Loucy (cell line): ENCODE measurements around the gene AJAP1.

Experiments
- H2AFZ ChIP-seq: fragments of 200-600 bp; sonication (generic); 2 replicates; pipeline ENCODE4 v1.6.0; 2016; ENCODE audit warnings: antibody characterized with exemption, mild to moderate bottlenecking, low read length, moderate library complexity
- H3F3A ChIP-seq: fragments of 200-600 bp; 2 replicates; pipeline ENCODE4 v1.6.0; 2016; ENCODE audit warnings: antibody characterized with exemption, low read depth, mild to moderate bottlenecking
- H3K27me3 ChIP-seq: fragments of 200-600 bp; sonication (generic); 2 replicates; pipeline ENCODE4 v1.6.1; 2014; ENCODE audit warnings: low read length, mild to moderate bottlenecking; ENCODE audit not compliant: insufficient read depth, poor library complexity, severe bottlenecking
- H3K36me3 ChIP-seq: fragments of 200-600 bp; sonication (generic); 2 replicates; pipeline ENCODE4 v1.6.1; 2016; ENCODE audit warnings: low read length; ENCODE audit not compliant: insufficient read depth
- H3K4me1 ChIP-seq: fragments of 200-600 bp; sonication (generic); 2 replicates; pipeline ENCODE4 v1.5.1; 2014; ENCODE audit warnings: low read length, mild to moderate bottlenecking; ENCODE audit not compliant: insufficient read depth, poor library complexity, severe bottlenecking
- H3K4me2 ChIP-seq: fragments of 200-600 bp; sonication (generic); 2 replicates; pipeline ENCODE4 v1.6.0; 2014; ENCODE audit warnings: antibody characterized with exemption, low read length, low read depth, mild to moderate bottlenecking; ENCODE audit not compliant: poor library complexity, severe bottlenecking
- H3K4me3 ChIP-seq: fragments of 200-600 bp; sonication (generic); 2 replicates; pipeline ENCODE4 v1.5.1; 2014; ENCODE audit warnings: low read length, mild to moderate bottlenecking, mixed read lengths; ENCODE audit not compliant: poor library complexity, severe bottlenecking
- H3K79me2 ChIP-seq: fragments of 200-600 bp; sonication (generic); 2 replicates; pipeline ENCODE4 v1.6.1; 2014; ENCODE audit warnings: low read length; ENCODE audit not compliant: insufficient read depth
- H3K9ac ChIP-seq: fragments of 200-600 bp; sonication (generic); 2 replicates; pipeline ENCODE4 v1.6.0; 2014; ENCODE audit warnings: mild to moderate bottlenecking, low read depth, low read length, moderate library complexity; ENCODE audit not compliant: poor library complexity, severe bottlenecking
- H3K9me2 ChIP-seq: fragments of 200-600 bp; sonication (generic); replicated peaks from 2 replicates; pipeline ENCODE4 v1.6.1; 2016; ENCODE audit warnings: low read depth, low read length, mixed read lengths
- H3K9me3 ChIP-seq: fragments of 200-600 bp; sonication (generic); 2 replicates; pipeline ENCODE4 v1.6.1; 2014; ENCODE audit warnings: mild to moderate bottlenecking, antibody characterized with exemption, low read length, low read depth; ENCODE audit not compliant: insufficient read depth
- H4K20me1 ChIP-seq: fragments of 200-600 bp; sonication (generic); 2 replicates; pipeline ENCODE4 v1.6.0; 2014; ENCODE audit warnings: antibody characterized with exemption, low read length, mild to moderate bottlenecking; ENCODE audit not compliant: insufficient read depth, poor library complexity, severe bottlenecking
- CTCF ChIP-seq: fragments of 200-600 bp; sonication (generic); conservative IDR thresholded peaks from 2 replicates; pipeline ENCODE4 v1.5.1; 2014; ENCODE audit warnings: mild to moderate bottlenecking, antibody characterized with exemption, low read length
- EZH2phosphoT487 ChIP-seq: fragments of 200-600 bp; IDR thresholded peaks from 2 replicates; pipeline ENCODE4 v1.6.1; 2018; ENCODE audit warnings: antibody characterized with exemption, mild to moderate bottlenecking, moderate library complexity, borderline replicate concordance

Gene AJAP1

GRCh38 chr1:4701276-4701675 is 46.9 kb downstream of the AJAP1 start:
- Histone ChIP-seq H3F3A (no peaks in the 10 kb centered on the region), H3K9ac (no peak overlapping the region), H3K4me1 (no peaks in the 10 kb centered on the region), H3K36me3 (no peaks in the 10 kb centered on the region), H3K4me3 (no peak overlapping the region), H3K9me3 (peaks cover 16% of the 10 kb centered on the region; the same call in 1 of the 2 replicates), H2AFZ (no peak overlapping the region), H3K4me2 (no peak overlapping the region), H3K27me3 (no peaks in the 10 kb centered on the region), H3K9me2 (no peaks in the 10 kb centered on the region), H4K20me1 (no peaks in the 10 kb centered on the region), H3K79me2 (no peaks in the 10 kb centered on the region)
- TF ChIP-seq CTCF (no peak), EZH2phosphoT487 (no peak)

- Histone ChIP-seq H3K79me2 (no peaks in the 10 kb centered on the region), H3K9ac (no peak overlapping the region), H3K4me1 (no peaks in the 10 kb centered on the region), H4K20me1 (no peaks in the 10 kb centered on the region), H3F3A (no peaks in the 10 kb centered on the region), H3K9me2 (no peaks in the 10 kb centered on the region), H3K36me3 (no peaks in the 10 kb centered on the region), H3K4me2 (no peak overlapping the region), H2AFZ (no peak overlapping the region), H3K4me3 (no peak overlapping the region), H3K27me3 (no peaks in the 10 kb centered on the region), H3K9me3 (peaks cover 16% of the 10 kb centered on the region; the same call in 1 of the 2 replicates)
- TF ChIP-seq EZH2phosphoT487, result no peak
- no peak for TF ChIP-seq CTCF
Observed at GRCh38 chr1:4702464-4702863, 48.1 kb downstream of the AJAP1 start.

- TF ChIP-seq CTCF (no peak), EZH2phosphoT487 (no peak)
- no peaks in the 10 kb centered on the region for H3K9me2 ChIP-seq
- H3K4me2 ChIP-seq, result no peak overlapping the region
- no peaks in the 10 kb centered on the region for H3K79me2 ChIP-seq
- H3K9ac ChIP-seq, result no peak overlapping the region
- H3K36me3 ChIP-seq, result no peaks in the 10 kb centered on the region
- no peak overlapping the region for H2AFZ ChIP-seq
- H3K4me1 ChIP-seq, result no peaks in the 10 kb centered on the region
- H4K20me1 ChIP-seq, result no peaks in the 10 kb centered on the region
- H3K4me3 ChIP-seq, result no peak overlapping the region
- H3F3A ChIP-seq, result no peaks in the 10 kb centered on the region
- no peaks in the 10 kb centered on the region for H3K27me3 ChIP-seq
- H3K9me3 ChIP-seq, result peaks cover 16% of the 10 kb centered on the region; the same call in 1 of the 2 replicates
Observed at GRCh38 chr1:4702932-4703331, 48.5 kb downstream of the AJAP1 start.
